Uterus (tissue), 2 donors: ENCODE measurements around the gene CTXN1.

Experiments
- CTCF ChIP-seq, 4 experiments: fragments of 200-600 bp in 2 of 4; fragments of 450-650 bp in 2 of 4; sonication (generic) in 2 of 4; IDR thresholded peaks; one replicate each; pipeline ENCODE4 v1.5.1; 2016 to 2019; ENCODE audit warnings: antibody characterized with exemption in 4 of 4, mild to moderate bottlenecking in 2 of 4, moderate library complexity in 1 of 4
- POLR2A ChIP-seq, 2 donors: fragments of 450-650 bp; IDR thresholded peaks; one replicate each; pipeline ENCODE4 v1.6.1; 2016; ENCODE audit warnings: antibody characterized with exemption in 2 of 2, mild to moderate bottlenecking in 1 of 2, moderate library complexity in 1 of 2

GRCh38 chr19:7970716-7971448 lies 44.9 kb upstream of the CTXN1 start:
- TF ChIP-seq CTCF (IDR thresholded peaks at IDR 0.05) (peak in 3 of 4 experiments; percentile 17 to 44 (median 40)), POLR2A (IDR thresholded peaks at IDR 0.05) (no peak)
